HG03378 (cell line): Measurements from ENCODE around the gene MRPS31.
"Not testable (repeated sequence)": the region's sequence is repeated elsewhere in the genome, so short reads cannot be mapped to it uniquely, and the experiment has no call there.

Experiments used
- ATAC-seq: cut with Tn5 transposase; IDR thresholded peaks from one replicate; pipeline ENCODE4 v1.9.1; 2021; ENCODE audit warnings: mild to moderate bottlenecking, moderate library complexity; ENCODE audit not compliant: unreplicated experiment

The MRPS31 gene

GRCh38 chr13:40790154-40790616, 19.2 kb upstream of the MRPS31 start:
- no peak for ATAC-seq

DNA sequence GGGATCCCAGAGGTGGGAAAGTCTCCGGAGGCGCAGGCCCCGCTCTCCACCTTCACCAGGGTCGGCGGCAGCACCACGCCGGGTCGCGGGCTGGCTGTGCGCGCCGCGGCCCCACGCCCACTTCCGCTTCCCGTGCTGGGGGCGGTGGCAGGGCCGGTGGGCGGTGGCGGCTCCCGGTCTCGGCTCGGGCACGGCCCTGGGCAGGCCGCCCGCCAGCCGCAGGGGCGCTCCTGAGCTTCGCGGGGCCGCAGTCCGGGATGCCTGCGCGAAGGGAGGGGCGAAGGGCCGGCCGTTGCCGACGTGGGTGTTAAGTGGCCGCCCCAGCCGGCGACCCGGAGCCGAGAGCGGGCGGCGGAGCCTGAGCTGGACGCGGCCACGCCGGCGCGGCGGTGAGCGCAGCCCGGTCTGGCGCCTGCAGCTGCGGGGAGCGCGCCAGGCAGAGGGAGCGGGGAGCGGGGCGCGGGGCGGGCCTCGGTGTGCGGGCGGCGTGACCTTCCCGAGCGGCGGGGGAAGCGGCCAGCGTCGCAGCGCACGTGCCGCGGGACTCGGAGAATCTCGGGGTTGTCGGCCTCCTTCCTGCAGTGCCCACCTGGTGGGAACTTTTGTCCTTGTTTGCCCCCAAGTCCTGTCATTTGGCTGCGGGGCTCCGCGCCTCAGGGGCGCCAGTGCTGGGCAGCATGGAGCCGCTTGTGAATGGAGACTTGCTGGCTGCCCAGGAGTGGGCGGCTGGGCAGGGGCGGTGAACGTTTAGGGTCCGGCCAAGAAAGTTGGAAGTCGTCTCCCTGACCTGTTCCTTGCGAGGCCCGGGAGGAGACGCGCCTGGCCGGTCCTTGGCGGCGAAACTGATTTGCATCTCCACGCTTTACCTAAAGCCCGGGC, 18.5 kb upstream of the MRPS31 start, which contains the start of gene SLC25A15:
Gene SLC25A15, plus strand, starts transcription at position 337 of the 879 bp plus-strand sequence. CDS start 3,616 bp downstream, outside the sequence.
- ATAC-seq = peak; percentile 52

- not testable (repeated sequence) for ATAC-seq
Observed at GRCh38 chr13:40788540-40789274, 17.7 kb upstream of the MRPS31 start.

DNA sequence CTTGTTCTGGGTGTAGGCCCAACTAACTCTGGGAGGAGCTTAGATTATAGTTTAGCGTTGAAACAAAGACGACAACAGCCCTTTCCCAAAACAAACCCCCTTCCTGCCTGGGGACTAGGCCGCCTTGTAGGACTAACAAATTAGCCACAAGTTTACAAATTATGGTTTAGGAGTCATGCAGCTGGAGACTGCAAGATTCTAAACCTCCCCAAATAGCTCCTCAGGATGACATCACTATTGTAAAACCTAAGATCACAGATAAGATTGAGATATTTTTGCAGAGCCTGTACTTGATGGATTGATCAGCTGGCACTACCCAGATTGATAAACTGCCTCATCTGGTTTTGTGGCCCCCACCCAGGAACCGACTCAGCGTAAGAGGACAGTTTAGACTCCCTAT, 16.1 kb upstream of the MRPS31 start:
- no peak for ATAC-seq

- no peak for ATAC-seq
Observed at GRCh38 chr13:40786568-40786996, 15.6 kb upstream of the MRPS31 start.

GRCh38 chr13:40784540-40784939, 13.6 kb upstream of the MRPS31 start:
- no peak for ATAC-seq

DNA sequence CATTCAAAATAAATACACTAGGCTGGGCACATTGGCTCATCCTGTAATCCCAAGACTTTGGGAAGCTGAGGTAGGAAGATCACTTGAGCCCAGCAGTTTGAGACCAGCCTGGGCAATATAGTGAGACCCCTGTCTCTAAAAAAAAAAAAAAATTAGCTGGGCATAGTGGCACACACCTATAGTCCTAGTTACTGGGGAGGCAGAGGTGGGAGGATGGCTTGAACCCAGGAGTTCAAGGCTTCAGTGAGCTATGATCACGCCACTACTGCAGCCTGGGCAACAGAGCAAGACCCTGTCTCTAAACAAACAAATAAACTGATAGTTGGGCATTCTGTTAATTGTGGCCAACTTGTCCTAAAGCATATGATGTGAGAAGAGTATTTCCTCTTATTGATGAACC, 12.0 kb upstream of the MRPS31 start:
- not testable (repeated sequence) for ATAC-seq

DNA sequence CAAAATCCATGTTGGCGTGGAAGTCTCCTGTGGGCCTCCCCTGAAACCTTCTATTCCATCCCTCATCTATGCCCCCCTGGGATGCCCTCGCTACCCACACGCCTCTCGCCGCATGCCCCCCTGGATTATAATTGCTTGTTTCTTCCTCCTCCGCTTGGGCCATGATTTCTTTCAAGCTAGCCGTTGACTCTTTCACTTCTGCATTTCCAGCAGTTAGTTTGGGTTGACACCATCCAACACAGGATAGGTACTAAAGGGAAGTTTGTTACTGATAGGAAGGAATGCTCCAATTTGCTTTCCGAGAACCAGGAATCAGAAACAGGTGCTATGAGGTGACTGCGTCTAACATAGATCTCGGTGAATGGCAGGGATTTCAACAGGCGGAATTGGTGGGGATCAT, 10.7 kb upstream of the MRPS31 start:
- ATAC-seq = no peak

GRCh38 chr13:40780822-40781401, 9.9 kb upstream of the MRPS31 start:
- no peak for ATAC-seq

- no peak for ATAC-seq
Observed at GRCh38 chr13:40779796-40780285, 8.9 kb upstream of the MRPS31 start.

GRCh38 chr13:40779049-40779448, 8.1 kb upstream of the MRPS31 start:
- no peak for ATAC-seq

DNA sequence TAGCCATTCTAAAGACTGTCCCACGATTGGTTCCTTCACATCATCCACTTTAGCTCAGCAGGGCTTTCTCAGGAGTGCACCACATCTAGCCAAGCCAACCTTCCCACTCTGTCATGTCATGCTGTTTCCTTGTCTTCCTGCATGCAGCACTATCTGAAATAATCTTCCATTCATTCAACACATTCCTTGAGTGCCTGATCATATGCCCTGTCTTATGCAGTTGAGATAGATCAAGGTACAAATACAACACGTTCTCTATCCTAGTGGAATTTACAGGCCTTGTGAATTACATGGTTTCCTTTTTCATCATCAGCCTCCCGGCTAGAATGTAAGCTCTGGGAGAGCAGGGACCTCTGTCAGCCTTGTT, 6.8 kb upstream of the MRPS31 start:
- no peak for ATAC-seq

GRCh38 chr13:40777166-40777808, 6.3 kb upstream of the MRPS31 start:
- ATAC-seq = peak; percentile 80

DNA sequence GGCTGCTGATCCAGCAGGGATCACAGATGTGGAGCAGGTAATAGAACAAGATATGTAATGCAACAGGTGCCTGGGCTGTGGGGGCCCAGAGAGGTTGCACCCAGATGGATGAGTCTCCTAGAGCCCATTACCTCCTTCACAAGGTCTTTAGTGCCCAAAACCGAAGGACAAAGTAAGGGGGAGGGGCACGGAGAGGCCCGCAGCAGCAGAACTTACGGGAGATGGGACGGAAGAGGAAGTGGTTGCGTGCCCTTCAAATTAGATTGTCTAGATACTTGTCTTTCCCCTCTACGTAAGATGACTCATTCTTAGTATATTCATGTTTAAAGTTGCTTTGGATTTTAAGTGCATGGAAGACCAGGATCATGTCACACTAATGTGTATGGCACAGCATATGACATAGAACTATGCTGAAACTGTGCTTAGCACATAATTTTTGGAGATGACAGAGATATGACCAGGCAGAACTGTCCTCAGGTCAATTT, 5.7 kb upstream of the MRPS31 start:
- ATAC-seq = peak; percentile 43

DNA sequence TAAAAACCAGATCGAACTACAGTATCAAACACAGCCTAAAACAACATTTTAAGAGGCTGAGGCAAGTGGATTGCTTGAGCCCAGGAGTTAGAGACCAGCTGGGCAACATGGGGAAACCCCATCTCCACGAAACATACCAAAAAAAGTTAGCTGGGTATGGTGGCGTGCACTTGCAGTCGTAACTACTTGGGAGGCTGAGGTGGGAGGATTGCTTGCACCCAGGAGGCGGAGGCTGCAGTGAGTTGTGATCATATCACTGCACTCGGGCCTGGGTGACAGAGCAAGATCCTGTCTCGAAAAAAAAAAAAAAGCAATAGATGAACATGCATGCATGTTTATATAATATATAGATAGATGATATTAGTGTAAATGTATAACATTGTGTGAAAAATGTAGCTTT, 5.2 kb upstream of the MRPS31 start:
- no peak for ATAC-seq

- no peak for ATAC-seq
Observed at GRCh38 chr13:40774672-40775071, 3.7 kb upstream of the MRPS31 start.

DNA sequence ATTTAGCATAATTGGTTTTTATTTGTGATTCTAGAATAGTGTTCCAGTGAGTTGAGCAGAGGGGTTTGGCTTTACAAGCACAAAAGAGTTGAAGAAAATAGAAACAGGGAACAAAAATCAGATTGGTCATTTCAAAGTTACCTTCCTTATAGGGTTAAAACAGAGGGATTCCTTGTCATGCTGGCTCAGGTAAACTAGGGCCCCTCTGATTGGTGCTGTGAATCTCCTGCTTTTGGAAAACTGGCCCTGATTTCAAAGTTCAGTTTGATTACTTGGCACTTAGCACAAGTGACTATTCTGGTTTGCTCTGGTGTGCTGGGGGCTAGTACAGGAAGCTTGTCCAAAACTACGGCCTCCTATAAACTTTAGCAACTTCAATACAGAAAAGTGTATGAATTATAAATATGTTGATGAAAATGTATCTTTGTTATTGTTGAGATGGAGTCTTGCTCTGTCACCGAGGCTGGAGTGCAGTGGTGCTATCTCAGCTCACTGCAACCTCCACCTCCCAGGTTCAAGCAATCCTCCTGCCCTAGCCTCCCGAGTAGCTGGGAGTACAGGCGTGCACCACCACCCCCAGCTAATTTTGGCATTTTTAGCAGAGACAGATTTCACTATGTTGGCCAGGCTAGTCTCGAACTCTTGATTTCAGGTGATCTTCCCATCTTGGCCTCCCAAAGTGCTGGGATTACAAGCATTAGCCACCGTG, 1.9 kb upstream of the MRPS31 start:
- ATAC-seq = no peak

GRCh38 chr13:40770609-40770933, 419 bp downstream of the MRPS31 start:
- no peak for ATAC-seq

GRCh38 chr13:40769970-40770369, 1.0 kb downstream of the MRPS31 start:
- no peak for ATAC-seq

DNA sequence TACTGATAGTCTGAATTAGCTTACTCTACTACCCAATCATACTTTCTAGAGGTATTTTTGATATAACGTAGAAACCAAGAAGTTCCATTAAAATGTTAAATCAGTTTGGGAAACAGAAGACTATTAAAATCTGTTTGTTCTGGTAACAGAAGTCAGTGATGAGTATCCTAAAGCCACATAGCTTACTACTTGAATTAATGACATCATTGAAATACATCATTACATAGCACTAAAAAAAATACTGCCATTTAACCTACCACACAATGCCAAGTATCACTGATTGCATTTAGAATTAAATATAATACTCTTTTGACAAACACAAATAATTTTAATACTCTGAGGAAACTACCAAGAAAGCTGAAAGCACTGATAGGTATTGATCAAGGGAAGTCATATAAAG, 5.4 kb downstream of the MRPS31 start:
- ATAC-seq = no peak
